Putamen (tissue), 1 donor: ENCODE data around the gene MACIR.
"Not testable (repeated sequence)": the region's sequence is repeated elsewhere in the genome, so short reads cannot be mapped to it uniquely, and the experiment has no call there.

Experiments used
- DNase-seq: peaks from one replicate; pipeline ENCODE4 v3.0.0-alpha.2; 2016; ENCODE audit warnings: low spot score

MACIR gene

DNA sequence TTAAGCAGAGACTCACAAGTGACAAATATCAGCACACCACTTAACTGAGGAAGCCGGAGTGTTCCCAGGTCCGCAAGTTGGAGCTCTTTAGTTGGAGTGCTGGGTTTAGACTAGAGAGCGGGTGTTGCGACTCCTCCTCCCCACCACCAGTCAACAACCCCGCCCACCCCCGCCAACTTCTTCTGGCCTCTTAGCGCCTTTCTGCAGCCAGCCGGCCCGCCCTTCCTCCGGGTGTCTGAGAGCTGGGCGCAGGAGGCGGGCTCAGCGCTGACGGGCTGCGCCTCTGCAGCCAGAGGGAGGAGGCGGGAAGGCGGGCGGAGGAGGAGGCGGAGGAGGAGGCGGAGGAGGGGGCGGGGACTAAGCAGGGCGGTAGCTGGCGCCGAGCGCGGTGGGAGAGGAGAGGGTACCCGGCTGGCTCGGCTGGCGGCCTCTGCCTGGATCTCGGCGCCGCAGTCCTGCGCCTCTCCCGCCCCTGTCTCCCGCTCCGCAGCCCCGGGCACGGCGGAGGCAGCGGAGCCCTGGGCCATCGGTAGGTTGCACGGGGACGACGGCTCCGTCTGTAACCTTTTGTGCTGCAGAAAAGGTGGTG lies at the start of gene MACIR:
TSS of gene MACIR (plus strand) at position 396 of the 589 bp plus-strand sequence. CDS start 17,157 bp downstream, outside the sequence.
- peak; percentile 96 for DNase-seq

DNA sequence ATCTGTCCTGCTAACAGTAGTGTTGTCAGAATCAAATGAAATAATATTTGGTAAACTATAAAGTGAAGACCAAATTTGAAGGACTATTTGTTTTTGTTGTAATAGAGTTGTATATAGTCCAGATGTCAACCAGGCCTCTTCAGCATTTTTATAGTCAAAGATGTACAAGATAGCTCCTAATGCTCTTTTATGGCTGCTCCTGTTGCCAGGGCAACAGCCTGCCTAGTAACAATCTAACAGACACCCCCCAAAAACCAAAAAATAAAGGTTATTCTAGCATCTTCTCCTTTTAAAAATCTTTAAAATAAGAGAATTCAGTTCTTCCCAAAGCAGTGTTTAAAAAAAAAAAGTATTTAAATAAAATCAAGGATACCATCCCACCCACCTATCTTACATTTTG lies 49.5 kb upstream of the MACIR start:
- DNase-seq: no peak

DNA sequence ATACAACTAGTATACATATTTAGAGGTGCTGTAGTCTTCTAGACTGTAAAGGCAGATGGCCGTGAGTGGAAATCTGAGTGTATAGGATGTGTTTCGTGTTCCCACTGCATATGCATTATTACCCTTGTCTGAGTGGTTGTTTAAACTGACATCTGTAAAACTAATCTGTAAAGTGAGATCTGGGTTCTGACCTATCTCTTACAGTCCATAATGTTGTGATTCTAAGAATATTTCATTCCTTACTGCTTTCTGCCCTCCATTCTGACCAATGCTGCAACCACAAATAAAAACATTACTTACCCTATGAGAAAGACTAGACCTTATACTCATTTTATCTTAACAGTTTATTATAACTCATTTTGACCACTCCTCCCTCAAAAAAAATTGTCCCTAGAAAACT lies 47.6 kb upstream of the MACIR start:
- DNase-seq: no peak

DNA sequence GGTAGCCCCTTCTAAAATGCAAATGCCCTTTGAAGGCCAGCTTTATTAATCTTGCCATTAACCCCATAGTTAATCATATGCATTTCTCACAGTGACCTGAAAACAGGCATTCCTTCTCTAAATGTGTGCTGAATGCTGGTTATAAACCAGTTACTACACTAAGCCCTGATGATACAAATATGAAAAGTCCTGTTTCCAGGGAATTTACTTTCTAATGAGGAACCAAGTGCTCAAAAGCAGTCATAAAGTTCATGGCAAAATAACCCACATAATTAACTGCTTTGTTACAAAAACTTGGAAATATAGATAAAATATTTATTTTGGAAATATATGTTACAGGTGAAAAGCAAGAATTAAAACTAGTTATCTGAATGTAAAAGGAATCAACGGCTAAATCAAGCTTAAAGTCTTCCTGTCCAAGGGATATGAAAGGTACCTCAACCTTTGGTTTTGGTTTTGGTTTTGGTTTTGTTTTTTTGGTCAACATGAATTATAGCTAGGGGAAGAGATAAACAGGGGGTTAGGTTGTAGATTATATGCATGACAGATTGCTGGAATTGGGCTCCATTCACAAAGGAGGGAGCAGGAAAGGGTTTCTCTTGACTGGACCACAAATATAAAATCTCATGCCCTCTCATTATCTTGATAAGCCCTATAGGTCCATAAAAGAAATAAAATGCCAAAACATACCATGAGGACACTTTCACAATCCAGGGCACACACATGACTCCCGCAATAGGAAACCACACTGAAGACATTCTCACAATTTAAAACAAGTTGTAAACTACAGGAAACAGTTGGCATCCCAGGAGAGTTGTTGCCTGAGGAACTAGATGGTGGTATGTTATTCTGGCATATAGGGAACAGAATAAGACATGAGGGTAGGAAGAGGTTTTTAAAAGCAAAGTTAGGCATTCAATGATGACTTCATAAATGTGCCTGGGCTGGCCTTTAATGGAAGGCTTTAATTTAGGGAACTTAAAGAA lies 46.7 kb upstream of the MACIR start:
- no peak for DNase-seq

DNA sequence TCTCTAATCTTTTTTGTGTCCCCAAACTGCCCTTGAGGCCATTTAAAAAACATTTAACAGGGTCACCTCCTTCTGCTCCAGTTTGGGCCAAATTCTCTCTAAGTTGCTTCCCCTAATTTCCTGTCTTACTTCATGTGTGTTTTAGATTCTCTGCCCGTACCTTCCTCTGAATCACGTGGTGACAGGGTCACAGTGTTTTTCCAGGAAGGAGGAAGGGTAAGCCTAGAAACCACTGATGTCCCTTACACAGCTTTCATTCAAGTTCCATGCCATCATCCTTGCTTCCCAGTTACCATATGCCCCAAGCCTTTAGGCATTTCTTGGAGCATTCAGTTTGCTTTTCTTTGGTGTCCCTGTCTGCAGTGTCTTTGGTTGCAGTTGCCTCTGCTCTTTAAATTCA lies 42.4 kb upstream of the MACIR start:
- no peak for DNase-seq

- DNase-seq: no peak
Observed at GRCh38 chr5:103216697-103217096, 41.9 kb upstream of the MACIR start.

DNA sequence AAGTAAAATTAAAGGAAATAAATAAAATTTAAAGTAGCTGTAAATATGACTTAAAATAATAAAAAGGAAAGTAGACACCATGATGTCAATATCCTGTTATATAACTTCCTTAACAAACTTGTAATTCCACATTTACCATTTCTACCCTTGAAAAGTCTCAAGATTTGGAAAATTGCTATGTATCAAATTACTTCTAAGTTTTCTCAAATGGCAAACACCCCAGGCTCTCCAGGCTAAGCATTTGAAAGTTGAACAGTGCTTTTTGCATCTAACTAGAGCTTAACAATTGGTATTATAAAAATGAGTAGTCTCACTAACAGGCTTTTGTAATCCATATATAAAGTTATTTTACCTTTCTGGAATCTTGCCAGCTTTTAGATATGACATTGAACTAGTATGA lies 41.5 kb upstream of the MACIR start:
- DNase-seq: no peak

GRCh38 chr5:103218164-103218563 lies 40.4 kb upstream of the MACIR start:
- DNase-seq: no peak

DNA sequence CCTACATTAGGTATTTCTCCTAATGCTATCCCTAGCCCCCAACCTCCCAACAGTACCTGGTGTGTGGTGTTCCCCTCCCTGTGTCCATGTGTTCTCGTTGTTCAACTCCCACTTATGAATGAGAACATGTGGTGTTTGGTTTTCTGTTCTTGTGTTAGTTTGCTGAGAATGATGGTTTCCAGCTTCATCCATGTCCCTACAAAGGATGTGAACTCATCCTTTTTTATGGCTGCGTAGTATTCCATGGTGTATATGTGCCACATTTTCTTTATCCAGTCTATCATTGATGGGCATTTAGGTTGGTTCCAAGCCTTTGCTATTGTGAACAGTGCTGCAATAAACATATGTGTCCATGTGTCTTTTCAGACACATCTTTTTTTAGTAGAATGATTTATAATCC lies 39.5 kb upstream of the MACIR start:
- DNase-seq: not testable (repeated sequence)

GRCh38 chr5:103223031-103223955 lies 35.3 kb upstream of the MACIR start:
- no peak for DNase-seq

- peak; percentile 29 for DNase-seq
Observed at GRCh38 chr5:103224118-103224893, 34.3 kb upstream of the MACIR start.

- DNase-seq: no peak
Observed at GRCh38 chr5:103224894-103225246, 33.7 kb upstream of the MACIR start.

DNA sequence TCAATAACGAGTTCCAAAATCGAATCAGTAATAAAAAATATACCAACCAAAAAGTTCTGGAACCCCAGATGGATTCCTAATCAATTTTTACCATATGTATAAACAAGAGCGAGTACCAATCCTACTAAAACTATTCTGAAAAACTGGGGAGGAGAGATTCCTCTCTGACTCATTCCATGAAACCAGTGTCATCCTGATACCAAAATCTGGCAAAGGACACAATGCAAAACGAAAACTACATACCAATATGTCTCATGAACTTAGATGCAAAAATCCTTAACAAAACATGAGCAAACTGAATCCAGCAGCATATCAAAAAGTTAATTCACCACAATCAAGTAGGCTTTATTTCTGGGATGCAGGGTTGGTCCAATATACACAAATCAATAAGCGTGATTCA lies 30.5 kb upstream of the MACIR start:
- no peak for DNase-seq

- no peak for DNase-seq
Observed at GRCh38 chr5:103228588-103228987, 30.0 kb upstream of the MACIR start.

GRCh38 chr5:103232393-103232999 lies 26.1 kb upstream of the MACIR start:
- peak; percentile 12 for DNase-seq

GRCh38 chr5:103234239-103234975 lies 24.2 kb upstream of the MACIR start:
- DNase-seq: no peak

GRCh38 chr5:103235891-103236290 lies 22.7 kb upstream of the MACIR start:
- DNase-seq: no peak

GRCh38 chr5:103237778-103238177 lies 20.8 kb upstream of the MACIR start:
- DNase-seq: no peak

GRCh38 chr5:103243665-103244064 lies 14.9 kb upstream of the MACIR start:
- DNase-seq: no peak

- no peak for DNase-seq
Observed at GRCh38 chr5:103244398-103244797, 14.2 kb upstream of the MACIR start.
